GM12874 (cell line): ENCODE results near the gene DGCR8.

ENCODE experiments used
- TF ChIP-seq, protein P1 (sequence below): IDR thresholded peaks from 2 replicates; pipeline ENCODE4 v1.5.1; 2011; ENCODE audit warnings: low read depth, mild to moderate bottlenecking, control low read depth, low read length, moderate library complexity; ENCODE audit not compliant: insufficient read depth

Gene DGCR8

GRCh38 chr22:20036084-20036482 lies 44.0 kb upstream of the DGCR8 start:
- TF ChIP-seq, protein P1, sequence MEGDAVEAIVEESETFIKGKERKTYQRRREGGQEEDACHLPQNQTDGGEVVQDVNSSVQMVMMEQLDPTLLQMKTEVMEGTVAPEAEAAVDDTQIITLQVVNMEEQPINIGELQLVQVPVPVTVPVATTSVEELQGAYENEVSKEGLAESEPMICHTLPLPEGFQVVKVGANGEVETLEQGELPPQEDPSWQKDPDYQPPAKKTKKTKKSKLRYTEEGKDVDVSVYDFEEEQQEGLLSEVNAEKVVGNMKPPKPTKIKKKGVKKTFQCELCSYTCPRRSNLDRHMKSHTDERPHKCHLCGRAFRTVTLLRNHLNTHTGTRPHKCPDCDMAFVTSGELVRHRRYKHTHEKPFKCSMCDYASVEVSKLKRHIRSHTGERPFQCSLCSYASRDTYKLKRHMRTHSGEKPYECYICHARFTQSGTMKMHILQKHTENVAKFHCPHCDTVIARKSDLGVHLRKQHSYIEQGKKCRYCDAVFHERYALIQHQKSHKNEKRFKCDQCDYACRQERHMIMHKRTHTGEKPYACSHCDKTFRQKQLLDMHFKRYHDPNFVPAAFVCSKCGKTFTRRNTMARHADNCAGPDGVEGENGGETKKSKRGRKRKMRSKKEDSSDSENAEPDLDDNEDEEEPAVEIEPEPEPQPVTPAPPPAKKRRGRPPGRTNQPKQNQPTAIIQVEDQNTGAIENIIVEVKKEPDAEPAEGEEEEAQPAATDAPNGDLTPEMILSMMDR, result no peak

DNA sequence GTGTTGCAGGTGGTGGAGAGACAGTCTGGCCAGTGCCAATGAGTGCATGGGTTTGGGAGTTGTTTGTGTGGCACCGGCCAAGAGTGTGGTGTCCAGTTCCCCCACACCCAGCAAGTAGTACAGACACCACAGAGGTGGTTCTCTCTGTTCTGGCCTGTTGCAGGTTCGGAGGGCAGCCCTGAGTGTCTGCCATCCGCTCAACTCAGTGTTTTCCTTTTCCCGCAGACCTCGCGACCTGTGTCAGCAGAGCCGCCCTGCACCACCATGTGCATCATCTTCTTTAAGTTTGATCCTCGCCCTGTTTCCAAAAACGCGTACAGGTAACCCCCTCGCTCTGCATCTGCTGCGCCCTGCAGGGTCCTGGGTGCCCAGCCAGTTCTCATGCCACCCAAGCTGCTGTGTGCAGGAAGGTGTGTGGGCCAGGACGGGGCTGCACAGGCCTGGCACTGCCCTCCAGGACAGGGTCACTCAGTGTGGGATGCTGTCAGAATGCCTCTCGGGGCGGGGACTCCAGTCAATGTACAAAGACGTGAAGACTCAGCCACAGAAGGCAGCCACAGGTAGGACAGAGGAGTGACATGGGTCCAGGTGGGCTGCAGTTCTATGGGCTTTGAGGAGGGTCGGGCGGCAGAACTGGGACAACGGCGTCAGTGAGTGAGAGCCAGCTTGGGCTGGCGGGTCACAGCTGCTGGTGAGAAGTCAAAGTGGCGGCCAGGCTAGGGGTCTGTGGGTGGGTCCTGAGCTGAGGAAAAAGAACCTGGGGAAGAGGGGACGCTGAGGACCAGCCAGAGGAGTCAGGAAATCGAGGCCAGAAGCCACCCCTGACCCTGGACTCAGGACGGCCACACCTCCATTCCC lies 43.3 kb upstream of the DGCR8 start:
- TF ChIP-seq, protein P1, result no peak

DNA sequence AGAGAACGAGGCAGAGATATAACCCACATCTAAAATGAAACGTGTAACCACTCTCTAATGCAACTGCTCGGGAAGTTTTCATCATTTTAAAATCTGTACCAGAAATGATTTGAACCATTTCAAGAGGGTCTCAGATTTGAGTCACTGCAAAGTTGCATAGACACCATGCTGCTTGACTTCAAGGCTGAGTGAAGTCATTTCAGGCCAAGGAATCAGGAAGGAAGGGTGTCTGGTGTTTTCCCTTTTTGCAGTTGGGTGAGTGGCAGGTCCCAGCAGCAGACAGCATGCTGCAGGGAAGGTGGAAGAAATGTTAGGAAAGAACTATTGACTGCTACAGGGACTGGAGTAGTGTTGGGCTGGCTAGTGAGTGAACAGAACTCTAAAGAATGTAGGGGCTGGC lies 42.6 kb upstream of the DGCR8 start:
- TF ChIP-seq, protein P1, result no peak

DNA sequence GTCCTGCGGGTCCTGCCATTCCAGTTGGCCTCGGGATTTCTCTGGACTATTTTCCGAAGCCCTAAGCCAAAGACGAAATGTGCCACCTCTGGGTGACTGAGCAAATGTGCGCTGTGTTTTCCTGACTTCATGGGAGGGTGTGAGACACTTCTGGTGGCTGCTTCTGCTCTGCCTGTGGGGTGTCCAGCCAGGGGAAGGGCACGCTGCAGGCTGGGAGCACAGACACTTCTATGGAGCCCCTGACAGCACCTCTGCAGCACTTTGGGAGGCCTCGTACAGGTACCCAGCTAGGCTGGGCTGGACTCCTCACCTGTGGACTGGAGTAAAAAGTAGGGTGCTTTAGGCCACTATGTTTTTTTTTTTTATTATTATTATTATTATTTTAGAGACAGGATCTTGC lies 41.5 kb upstream of the DGCR8 start:
- TF ChIP-seq, protein P1, result no peak

DNA sequence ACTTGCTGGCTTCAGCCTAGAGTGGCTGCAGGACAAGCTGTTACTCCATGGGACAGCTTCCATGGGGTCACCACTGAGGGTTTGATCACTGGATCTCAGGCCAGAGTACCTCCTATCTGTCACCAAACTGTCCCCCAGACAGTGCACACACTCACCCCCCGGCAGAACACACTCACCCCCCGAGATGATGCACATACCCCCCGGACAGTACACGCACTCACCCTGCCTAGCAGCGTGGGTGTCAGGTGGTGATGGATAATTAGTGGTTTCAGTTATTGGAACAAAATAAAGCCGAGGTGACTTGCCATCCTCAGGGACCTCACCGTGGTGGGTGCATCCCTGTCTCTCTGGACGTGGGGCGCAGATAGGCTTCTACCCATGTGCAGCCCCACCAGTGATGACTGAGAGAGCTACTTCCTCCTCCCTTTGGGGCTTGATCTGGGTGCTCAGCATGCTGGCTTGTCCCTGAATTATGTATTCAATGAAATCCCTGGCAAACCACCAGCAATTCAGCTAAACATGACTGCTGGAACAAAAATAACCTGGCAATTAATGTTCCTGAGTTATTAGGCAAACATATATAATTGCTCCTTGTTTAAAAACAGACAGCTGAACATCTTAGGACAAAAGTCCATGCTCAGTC lies 40.2 kb upstream of the DGCR8 start:
- TF ChIP-seq, protein P1, result no peak

DNA sequence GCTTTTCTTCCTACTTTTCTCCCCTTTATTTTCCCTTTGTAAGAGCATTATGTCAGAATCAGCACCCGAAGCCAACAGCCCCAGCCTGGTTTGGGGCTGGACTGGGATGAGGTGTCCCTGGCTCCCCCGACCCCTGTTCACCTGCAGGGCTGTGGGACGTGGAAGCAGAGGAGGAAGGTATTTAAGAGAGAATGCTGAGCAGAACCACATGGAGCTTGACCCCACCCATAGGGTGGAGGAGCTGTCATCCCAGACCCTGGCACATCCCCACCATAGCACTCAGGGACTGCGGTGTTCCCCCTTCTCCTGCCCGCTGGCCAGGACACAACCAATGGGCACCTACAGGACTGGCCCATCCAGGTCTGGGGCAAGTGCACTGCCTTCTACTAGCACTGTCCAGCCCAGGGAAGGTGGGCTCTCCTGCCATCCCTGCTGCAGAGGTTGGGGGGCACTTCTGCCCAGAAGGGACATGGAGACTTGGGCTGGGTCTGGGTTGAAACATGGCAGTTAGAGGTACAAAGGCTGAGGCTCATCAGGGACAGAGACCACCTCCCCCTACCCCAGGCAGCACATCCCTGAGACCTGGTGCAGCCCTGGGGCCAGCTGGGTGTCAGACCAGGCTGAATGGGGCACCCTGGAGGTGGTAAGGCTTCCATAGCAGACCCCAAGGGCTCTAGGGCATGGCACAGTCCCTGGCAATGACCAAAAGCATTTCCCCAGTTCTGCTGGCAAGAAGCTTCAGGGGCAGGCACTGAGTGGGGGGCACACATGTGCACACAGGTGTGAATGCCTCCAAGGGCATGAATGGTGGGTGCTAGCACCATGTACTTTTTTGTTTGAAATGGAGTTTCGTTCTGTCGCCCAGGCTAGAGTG lies 39.5 kb upstream of the DGCR8 start:
- TF ChIP-seq, protein P1, result no peak
